SK-N-MC (cell line): ENCODE results near the gene SOS2.

Experiments
- EZH2 ChIP-seq: fragments of 200-600 bp; sonication (generic); IDR thresholded peaks from one replicate; pipeline ENCODE4 v1.6.1; 2017; ENCODE audit warnings: antibody characterized with exemption
- POLR2AphosphoS5 ChIP-seq: IDR thresholded peaks from 2 replicates; pipeline ENCODE4 v1.6.1; 2012; ENCODE audit warnings: mild to moderate bottlenecking, low read depth, low read length, borderline replicate concordance

- TF ChIP-seq EZH2, result no peak
- TF ChIP-seq POLR2AphosphoS5, result no peak
Measured at GRCh38 chr14:50089208-50089607, 142.2 kb downstream of the SOS2 start.
